OCI-LY1 (cell line): ENCODE data around the gene SRSF8.

Source experiments
- H2AFZ ChIP-seq: fragments of 200-600 bp; sonication (generic), shearing (Covaris generic); 2 replicates; pipeline ENCODE4 v1.6.0; 2014; ENCODE audit warnings: antibody characterized with exemption, mild to moderate bottlenecking, low read length
- H3F3A ChIP-seq: fragments of 200-600 bp; sonication (generic), shearing (Covaris generic); 2 replicates; pipeline ENCODE4 v1.6.0; 2014; ENCODE audit warnings: mild to moderate bottlenecking, antibody characterized with exemption, low read length, moderate library complexity; ENCODE audit not compliant: insufficient read depth
- H3K27ac ChIP-seq: fragments of 200-600 bp; sonication (generic); 2 replicates; pipeline ENCODE4 v1.5.1; 2014; ENCODE audit warnings: low read length, mixed run types, mild to moderate bottlenecking, low read depth; ENCODE audit not compliant: poor library complexity, severe bottlenecking
- H3K27me3 ChIP-seq: fragments of 200-600 bp; sonication (generic); 2 replicates; pipeline ENCODE4 v1.6.0; 2014; ENCODE audit warnings: antibody characterized with exemption, mild to moderate bottlenecking, low read length, moderate library complexity; ENCODE audit not compliant: insufficient read depth
- H3K36me3 ChIP-seq: fragments of 200-600 bp; sonication (generic); 2 replicates; pipeline ENCODE4 v1.6.1; 2014; ENCODE audit warnings: mild to moderate bottlenecking, antibody characterized with exemption, low read length, moderate library complexity, mixed read lengths; ENCODE audit not compliant: insufficient read depth
- H3K4me1 ChIP-seq: fragments of 200-600 bp; sonication (generic); 2 replicates; pipeline ENCODE4 v1.5.1; 2014; ENCODE audit warnings: mild to moderate bottlenecking, low read length, moderate library complexity; ENCODE audit not compliant: insufficient read depth, severe bottlenecking
- H3K4me2 ChIP-seq: fragments of 200-600 bp; sonication (generic), shearing (Covaris generic); 2 replicates; pipeline ENCODE4 v1.6.1; 2014; ENCODE audit warnings: low read length
- H3K4me3 ChIP-seq: fragments of 200-600 bp; sonication (generic); 2 replicates; pipeline ENCODE4 v1.5.1; 2014; ENCODE audit warnings: low read length, low read depth, mild to moderate bottlenecking, mixed read lengths; ENCODE audit not compliant: poor library complexity, severe bottlenecking
- H3K79me2 ChIP-seq: fragments of 200-600 bp; shearing (Covaris generic); 2 replicates; pipeline ENCODE4 v1.6.1; 2016; ENCODE audit warnings: mixed run types, low read length, mixed read lengths; ENCODE audit not compliant: insufficient read depth
- H3K9ac ChIP-seq: fragments of 200-600 bp; sonication (generic), shearing (Covaris generic); 2 replicates; pipeline ENCODE4 v1.6.1; 2014; ENCODE audit warnings: mild to moderate bottlenecking, low read length, mixed read lengths
- H3K9me2 ChIP-seq: fragments of 200-600 bp; sonication (generic), shearing (Covaris generic); 2 replicates; pipeline ENCODE4 v1.6.1; 2014; ENCODE audit warnings: low read depth, mild to moderate bottlenecking, low read length, mixed read lengths
- H3K9me3 ChIP-seq: fragments of 200-600 bp; shearing (Covaris generic); 2 replicates; pipeline ENCODE4 v1.6.1; 2014; ENCODE audit warnings: low read length, mixed read lengths
- H4K20me1 ChIP-seq: fragments of 200-600 bp; sonication (generic), shearing (Covaris generic); 2 replicates; pipeline ENCODE4 v1.6.0; 2016; ENCODE audit warnings: mild to moderate bottlenecking, low read length; ENCODE audit not compliant: insufficient read depth
- EZH2 ChIP-seq: fragments of 200-600 bp; sonication (generic), shearing (Covaris generic); IDR thresholded peaks from 2 replicates; pipeline ENCODE4 v1.8.0; 2017; ENCODE audit warnings: borderline replicate concordance, mixed run types, mild to moderate bottlenecking, antibody characterized with exemption, low read length, moderate library complexity, mixed read lengths
- TF ChIP-seq, protein P1 (sequence below): fragments of 200-600 bp; sonication (generic), shearing (Covaris generic); IDR thresholded peaks from 2 replicates; pipeline ENCODE4 v1.5.1; 2017; ENCODE audit warnings: mild to moderate bottlenecking, antibody characterized with exemption, low read length, moderate library complexity, mixed read lengths

SRSF8 gene

DNA sequence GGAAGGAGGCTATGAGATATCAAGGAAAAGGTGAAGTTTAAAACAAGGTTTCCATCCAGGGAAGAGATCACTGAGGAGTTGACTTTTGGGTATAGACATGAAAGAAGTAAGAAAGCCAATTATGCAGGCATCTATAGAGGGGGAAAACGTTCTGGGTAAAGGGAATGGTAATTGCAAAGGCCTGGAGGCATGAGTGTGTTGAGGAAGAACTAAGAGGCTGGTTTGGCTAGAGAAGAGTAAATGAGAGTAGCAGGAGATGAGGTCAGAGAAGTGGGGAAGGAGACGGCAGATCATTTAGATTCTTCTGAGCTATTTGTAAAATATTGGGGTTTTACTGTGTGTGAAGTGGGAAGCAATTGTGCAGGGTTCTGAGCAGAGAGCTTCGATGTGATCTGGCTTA is 30.5 kb downstream of the SRSF8 start:
- Histone ChIP-seq H4K20me1 (no peaks in the 10 kb centered on the region), H3K9me2 (no peaks in the 10 kb centered on the region), H3K9ac (no peak overlapping the region), H3K36me3 (no peaks in the 10 kb centered on the region), H3K27me3 (no peaks in the 10 kb centered on the region; the same call in 1 of the 2 replicates), H3K4me2 (no peak overlapping the region), H3F3A (no peaks in the 10 kb centered on the region), H3K79me2 (no peaks in the 10 kb centered on the region), H3K9me3 (no peaks in the 10 kb centered on the region), H2AFZ (no peak overlapping the region), H3K27ac (no peak overlapping the region), H3K4me1 (no peaks in the 10 kb centered on the region), H3K4me3 (no peak overlapping the region)
- no peak for TF ChIP-seq EZH2
- TF ChIP-seq, protein P1, sequence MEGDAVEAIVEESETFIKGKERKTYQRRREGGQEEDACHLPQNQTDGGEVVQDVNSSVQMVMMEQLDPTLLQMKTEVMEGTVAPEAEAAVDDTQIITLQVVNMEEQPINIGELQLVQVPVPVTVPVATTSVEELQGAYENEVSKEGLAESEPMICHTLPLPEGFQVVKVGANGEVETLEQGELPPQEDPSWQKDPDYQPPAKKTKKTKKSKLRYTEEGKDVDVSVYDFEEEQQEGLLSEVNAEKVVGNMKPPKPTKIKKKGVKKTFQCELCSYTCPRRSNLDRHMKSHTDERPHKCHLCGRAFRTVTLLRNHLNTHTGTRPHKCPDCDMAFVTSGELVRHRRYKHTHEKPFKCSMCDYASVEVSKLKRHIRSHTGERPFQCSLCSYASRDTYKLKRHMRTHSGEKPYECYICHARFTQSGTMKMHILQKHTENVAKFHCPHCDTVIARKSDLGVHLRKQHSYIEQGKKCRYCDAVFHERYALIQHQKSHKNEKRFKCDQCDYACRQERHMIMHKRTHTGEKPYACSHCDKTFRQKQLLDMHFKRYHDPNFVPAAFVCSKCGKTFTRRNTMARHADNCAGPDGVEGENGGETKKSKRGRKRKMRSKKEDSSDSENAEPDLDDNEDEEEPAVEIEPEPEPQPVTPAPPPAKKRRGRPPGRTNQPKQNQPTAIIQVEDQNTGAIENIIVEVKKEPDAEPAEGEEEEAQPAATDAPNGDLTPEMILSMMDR, result no peak

GRCh38 chr11:95098826-95099225 is 32.1 kb downstream of the SRSF8 start:
- H3K9me2 ChIP-seq, result no peaks in the 10 kb centered on the region
- no peaks in the 10 kb centered on the region for H3K79me2 ChIP-seq
- no peak overlapping the region for H3K27ac ChIP-seq
- H3F3A ChIP-seq, result no peaks in the 10 kb centered on the region
- H3K36me3 ChIP-seq, result no peaks in the 10 kb centered on the region
- H2AFZ ChIP-seq, result no peak overlapping the region
- H3K4me2 ChIP-seq, result no peak overlapping the region
- no peaks in the 10 kb centered on the region for H4K20me1 ChIP-seq
- TF ChIP-seq, protein P1, result no peak
- no peak for TF ChIP-seq EZH2
- no peak overlapping the region for H3K9ac ChIP-seq
- H3K4me1 ChIP-seq, result no peaks in the 10 kb centered on the region
- no peaks in the 10 kb centered on the region for H3K9me3 ChIP-seq
- H3K4me3 ChIP-seq, result no peak overlapping the region
- H3K27me3 ChIP-seq, result no peaks in the 10 kb centered on the region; the same call in 1 of the 2 replicates

DNA sequence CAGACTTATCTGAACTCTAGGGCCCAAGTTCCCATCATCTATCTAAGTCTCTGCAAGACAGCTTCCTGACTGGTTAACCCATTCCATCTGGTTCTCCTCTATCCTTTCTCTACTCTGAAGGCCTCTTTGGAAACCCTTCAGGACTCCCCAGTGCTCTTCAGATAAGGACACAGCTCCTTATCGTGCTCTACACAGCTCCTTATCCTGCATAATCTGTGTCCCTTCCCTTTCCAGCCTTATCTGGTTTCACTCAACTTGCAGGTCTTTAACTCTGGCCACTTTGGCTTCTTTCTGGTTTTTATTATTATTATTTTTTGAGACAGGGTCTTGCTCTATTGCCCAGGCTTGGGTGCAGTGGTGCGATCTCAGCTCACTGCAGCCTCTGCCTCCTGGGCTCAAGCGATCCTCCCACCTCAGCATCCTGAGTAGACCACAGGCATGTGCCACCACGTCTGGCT is 33.5 kb downstream of the SRSF8 start:
- Histone ChIP-seq H3K9ac (no peak overlapping the region), H3K79me2 (no peaks in the 10 kb centered on the region), H3K27ac (no peak overlapping the region)

More for the DNA sequence above, 33.5 kb downstream of the SRSF8 start:
- Histone ChIP-seq H2AFZ (no peak overlapping the region), H3K36me3 (no peaks in the 10 kb centered on the region), H3K27me3 (no peaks in the 10 kb centered on the region; the same call in 1 of the 2 replicates), H3K4me2 (no peak overlapping the region), H3K9me2 (no peaks in the 10 kb centered on the region), H3F3A (no peaks in the 10 kb centered on the region), H3K4me1 (no peaks in the 10 kb centered on the region), H4K20me1 (no peaks in the 10 kb centered on the region), H3K4me3 (no peak overlapping the region), H3K9me3 (no peaks in the 10 kb centered on the region)
- TF ChIP-seq, protein P1, result no peak
- no peak for TF ChIP-seq EZH2
